D341Med (cell line): ENCODE measurements around the gene NRM.
"Not testable (repeated sequence)": the region's sequence is repeated elsewhere in the genome, so short reads cannot be mapped to it uniquely, and the experiment has no call there.

Source experiments
- DNase-seq: peaks from one replicate; pipeline ENCODE4 v3.0.0; 2012; ENCODE audit warnings: low spot score

Gene NRM

DNA sequence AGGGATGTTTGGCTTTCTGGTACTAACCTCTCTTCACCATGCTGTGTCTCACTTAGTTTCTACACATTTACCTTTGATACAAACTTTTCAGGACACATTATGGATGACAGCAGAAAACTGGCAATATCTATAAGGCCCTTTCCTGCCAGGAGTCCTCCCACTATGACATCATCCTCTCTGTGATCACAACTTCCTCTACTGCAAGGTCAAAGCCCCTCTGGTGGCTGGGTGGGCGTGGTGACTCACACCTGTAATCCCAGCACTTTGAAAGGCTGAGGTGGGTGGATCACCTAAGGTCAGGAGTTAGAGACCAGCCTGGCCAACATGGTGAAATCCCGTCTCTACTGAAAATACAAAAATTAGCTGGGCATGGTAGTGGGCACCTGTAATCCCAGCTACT lies 24.5 kb downstream of the NRM start:
- not testable (repeated sequence) for DNase-seq

- no peak for DNase-seq
These were observed 25.6 kb downstream of the NRM start for GRCh38 chr6:30664994-30665767.

- DNase-seq: not testable (repeated sequence)
These were observed 32.9 kb downstream of the NRM start for GRCh38 chr6:30657922-30658321.

- no peak for DNase-seq
These were observed 33.3 kb downstream of the NRM start for GRCh38 chr6:30657454-30657853.

DNA sequence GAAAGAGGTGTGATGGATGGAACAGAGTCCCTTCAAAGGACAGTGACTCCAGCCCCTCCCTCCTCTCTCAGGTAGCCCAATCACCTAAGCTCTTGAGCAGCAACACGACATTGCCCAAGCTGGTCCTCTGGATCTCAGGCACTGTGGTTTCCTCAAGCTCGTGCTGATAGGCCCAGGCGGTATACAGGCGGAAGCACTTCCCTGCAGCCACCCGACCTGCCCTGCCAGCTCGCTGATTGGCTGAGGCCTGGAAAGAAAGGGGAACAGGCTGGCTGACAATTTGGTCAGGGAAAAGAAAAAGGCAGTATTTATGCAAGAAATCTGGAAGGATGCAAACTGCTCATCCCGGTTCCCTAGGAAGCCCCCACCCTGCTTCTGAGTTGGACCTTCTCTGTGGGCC lies 34.3 kb downstream of the NRM start:
- DNase-seq: no peak

GRCh38 chr6:30655743-30656094 lies 35.1 kb downstream of the NRM start:
- no peak for DNase-seq

DNA sequence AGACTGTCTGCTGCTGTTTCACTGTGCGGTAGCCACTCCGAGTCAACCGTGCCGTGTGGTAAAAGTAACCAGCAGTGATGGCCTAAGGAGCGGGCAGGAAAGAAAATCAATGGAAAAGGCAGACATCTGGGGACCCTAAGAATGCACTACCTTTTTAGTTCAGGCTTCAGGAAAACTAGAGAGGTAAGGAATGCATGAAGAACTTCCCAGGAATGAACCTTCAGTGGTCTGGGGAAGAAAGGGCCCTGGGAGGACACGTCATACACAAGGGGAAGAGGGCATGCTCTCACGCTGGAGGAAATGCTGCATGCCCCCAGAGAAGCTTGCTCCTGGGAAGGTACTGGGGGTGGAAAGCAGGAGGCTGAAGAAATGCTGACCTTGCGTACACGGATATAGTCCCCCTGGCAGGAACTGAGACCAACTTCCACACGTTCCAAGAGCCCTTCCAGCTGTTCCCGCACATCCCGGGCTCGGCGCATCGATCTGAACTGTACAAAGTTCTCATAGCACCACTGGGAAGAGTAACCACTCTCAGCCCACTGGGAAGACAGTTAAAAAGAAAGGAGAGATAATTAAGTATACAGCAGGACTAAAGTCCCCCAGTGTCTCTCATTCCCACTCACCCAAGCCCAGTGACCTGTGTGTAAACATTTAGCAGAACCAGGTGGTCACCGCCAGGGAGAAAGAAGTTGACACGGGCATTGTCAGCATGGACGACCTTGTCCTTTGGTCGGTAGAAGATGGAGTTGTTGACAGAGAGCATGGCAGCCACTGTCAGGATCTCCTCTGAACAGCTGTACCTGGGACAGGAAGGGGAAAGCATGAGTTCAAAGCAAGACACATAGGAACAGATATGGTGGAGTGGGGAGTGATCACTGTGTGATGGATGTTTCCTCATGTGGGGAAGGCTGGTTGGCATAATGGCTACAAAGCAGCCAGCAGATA lies 35.7 kb downstream of the NRM start:
- no peak for DNase-seq

DNA sequence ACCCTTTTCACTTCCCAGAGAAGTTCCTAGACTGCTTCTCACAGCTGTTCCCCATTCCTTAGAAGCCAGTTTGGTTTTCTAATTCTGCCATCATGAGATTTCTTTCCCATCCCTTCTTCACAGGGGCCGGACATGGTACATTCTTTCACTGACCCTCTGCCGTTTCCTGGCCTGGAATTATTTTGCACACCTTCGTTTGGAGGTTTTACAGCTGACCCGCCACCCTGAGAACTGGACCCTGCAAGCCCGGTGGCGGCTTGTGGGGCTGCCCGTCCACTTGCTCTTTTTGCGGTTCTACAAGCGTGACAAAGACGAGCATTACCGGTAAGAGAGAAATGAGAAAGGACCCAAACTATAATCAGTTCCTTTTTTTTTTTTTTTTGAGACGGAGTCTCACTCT lies 39.6 kb downstream of the NRM start:
- no peak for DNase-seq

- DNase-seq: peak; percentile 94
These were observed 43.3 kb downstream of the NRM start for GRCh38 chr6:30647242-30648116.

DNA sequence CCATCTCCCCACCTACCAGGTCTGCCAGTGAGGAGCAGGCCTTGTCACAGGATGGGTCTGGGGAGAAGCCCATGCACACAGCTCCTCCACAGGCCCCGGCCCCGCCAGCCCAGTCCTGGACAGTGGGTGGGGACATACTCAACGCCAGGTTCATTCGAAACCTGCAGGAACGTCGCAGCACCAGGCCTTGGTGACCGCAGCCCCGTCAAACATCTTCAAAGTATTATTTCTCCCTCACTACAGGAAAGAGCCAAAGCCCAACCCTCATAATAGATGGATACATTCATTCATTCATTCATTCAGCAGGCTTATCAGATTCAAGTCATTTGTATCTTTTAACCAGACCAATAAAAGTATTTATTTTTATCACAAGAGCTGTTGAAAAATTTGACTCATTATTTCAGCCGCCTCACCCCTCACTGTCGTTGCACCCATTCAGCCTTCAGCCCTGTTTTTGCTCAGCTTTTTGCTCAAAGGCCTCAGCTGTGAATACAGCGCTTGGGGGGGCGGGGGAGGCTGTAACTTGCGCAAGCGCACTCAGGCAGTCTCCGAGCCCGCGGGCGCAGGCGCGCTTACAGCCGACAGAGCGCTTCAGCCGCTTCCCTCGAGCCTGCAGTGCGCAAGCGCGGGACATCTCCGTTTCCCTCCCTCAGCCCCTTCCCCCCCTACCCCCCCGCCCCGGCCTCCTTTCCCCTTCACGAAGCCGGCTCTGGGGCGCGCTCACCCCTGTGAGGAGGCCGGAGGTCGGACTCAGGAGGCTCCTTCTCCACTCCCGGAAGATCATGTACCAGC lies 44.1 kb downstream of the NRM start, which contains the start of gene C6orf136:
Gene C6orf136 (plus strand): TSS at position 684 of the 792 bp plus-strand sequence. CDS start 99 bp downstream, at position 783.
- DNase-seq: peak; percentile 96

DNA sequence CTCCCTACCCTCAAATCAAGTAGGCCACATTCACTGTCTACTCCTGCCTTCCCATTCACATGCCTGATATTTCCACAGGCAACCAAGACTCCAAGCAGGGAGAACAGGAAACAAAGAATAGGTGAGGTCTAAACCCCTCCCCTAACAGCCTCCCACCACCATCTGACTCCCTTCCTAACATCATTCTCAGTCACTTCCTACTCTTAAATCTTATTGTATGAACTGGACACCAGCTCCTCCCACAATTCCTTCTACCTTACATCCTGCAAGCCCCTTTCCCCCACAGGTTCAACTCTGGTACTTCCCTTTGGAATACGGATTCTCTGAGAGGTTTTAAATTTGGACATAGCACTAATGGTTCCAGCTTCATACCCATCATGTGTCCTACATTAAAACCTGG lies 44.8 kb downstream of the NRM start:
- no peak for DNase-seq

- no peak for DNase-seq
These were observed 46.0 kb downstream of the NRM start for GRCh38 chr6:30644769-30645168.

DNA sequence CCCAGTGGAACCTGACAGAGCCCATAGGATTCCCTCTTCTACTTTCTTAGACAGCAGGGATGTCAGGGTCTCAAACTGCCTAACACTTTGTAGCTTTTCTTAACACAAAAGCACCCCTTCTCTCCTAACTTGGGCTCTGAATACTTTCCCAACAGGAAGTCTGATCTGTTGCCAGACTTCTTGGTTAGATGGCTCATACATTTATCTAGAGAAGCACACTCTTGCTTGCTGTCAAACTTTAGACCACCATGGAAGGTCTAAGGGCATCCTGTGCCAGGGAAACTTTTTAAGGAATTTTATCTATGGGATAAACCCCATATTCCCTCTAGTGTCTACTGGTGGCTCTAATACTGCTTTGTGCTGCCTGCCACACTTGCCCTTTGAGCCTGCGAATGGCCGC lies 47.1 kb downstream of the NRM start:
- no peak for DNase-seq

DNA sequence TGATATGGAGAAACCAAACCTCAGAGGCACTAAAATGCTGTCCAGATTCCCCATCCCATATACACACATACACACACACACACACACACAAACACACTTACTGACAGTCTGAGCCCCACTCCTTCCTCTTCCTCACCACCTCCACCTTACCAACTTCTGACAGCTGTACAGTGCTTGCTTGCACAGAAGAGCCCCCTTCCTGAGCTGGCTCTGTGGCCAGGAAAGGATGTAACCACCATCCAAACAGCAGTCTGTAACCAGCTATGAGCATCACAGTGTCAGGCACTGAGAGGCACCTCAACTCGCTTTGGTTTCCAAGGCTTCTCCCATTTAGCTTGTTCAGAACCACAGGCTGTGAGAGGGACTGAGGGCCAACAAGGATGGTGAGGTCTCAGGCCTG lies 49.7 kb downstream of the NRM start:
- no peak for DNase-seq

- DNase-seq: no peak
These were observed 50.3 kb downstream of the NRM start for GRCh38 chr6:30640481-30640880.
